HG02840 (cell line): ENCODE measurements around the gene ADGRG3.

Source experiments
- ATAC-seq: cut with Tn5 transposase; IDR thresholded peaks from one replicate; pipeline ENCODE4 v1.9.1; 2021; ENCODE audit warnings: mild to moderate bottlenecking, moderate library complexity, moderate number of reproducible peaks; ENCODE audit not compliant: unreplicated experiment, low FRiP score

ADGRG3 gene

GRCh38 chr16:57645691-57646387, 22.3 kb upstream of the ADGRG3 start:
- no peak for ATAC-seq

- ATAC-seq, result no peak
Measured at GRCh38 chr16:57646388-57647039, 21.6 kb upstream of the ADGRG3 start.

- ATAC-seq, result no peak
Measured at GRCh38 chr16:57647136-57647875, 20.8 kb upstream of the ADGRG3 start.

- ATAC-seq, result no peak
Measured at GRCh38 chr16:57648125-57648524, 20.0 kb upstream of the ADGRG3 start.

- no peak for ATAC-seq
Measured at GRCh38 chr16:57648581-57649442, 19.3 kb upstream of the ADGRG3 start.

GRCh38 chr16:57649443-57649751, 18.7 kb upstream of the ADGRG3 start:
- no peak for ATAC-seq

- no peak for ATAC-seq
Measured at GRCh38 chr16:57649846-57650245, 18.3 kb upstream of the ADGRG3 start.

GRCh38 chr16:57651344-57652333, 16.5 kb upstream of the ADGRG3 start:
- ATAC-seq, result no peak

- ATAC-seq, result no peak
Measured at GRCh38 chr16:57652695-57653471, 15.2 kb upstream of the ADGRG3 start.

GRCh38 chr16:57653936-57654335, 14.2 kb upstream of the ADGRG3 start:
- no peak for ATAC-seq

- no peak for ATAC-seq
Measured at GRCh38 chr16:57656342-57656955, 11.7 kb upstream of the ADGRG3 start.

- no peak for ATAC-seq
Measured at GRCh38 chr16:57657228-57657627, 10.9 kb upstream of the ADGRG3 start.

- no peak for ATAC-seq
Measured at GRCh38 chr16:57658130-57658877, 9.8 kb upstream of the ADGRG3 start.

GRCh38 chr16:57658878-57659674, 9.0 kb upstream of the ADGRG3 start:
- no peak for ATAC-seq

GRCh38 chr16:57660715-57661463, 7.2 kb upstream of the ADGRG3 start:
- ATAC-seq, result no peak

- no peak for ATAC-seq
Measured at GRCh38 chr16:57661510-57661909, 6.6 kb upstream of the ADGRG3 start.
